ENCODE data around the gene CAMK2D.

The CAMK2D gene

GRCh38 chr4:113614414-113614813 lies 147.1 kb downstream of the CAMK2D start:
- Histone ChIP-seq H3K4me1 (ENCODE audit: insufficient read depth, low read length) (no peaks in the 10 kb centered on the region), H3K27ac (ENCODE audit: low read length) (no peak overlapping the region), H3K36me3 (ENCODE audit: insufficient read depth, low read length) (no peaks in the 10 kb centered on the region), H4K20me1 (ENCODE audit: insufficient read depth, low read length) (no peaks in the 10 kb centered on the region), H3K79me2 (ENCODE audit: insufficient read depth, low read length) (no peaks in the 10 kb centered on the region), H3K4me2 (ENCODE audit: insufficient read depth, low read length) (no peak overlapping the region), H2AFZ (ENCODE audit: low read depth, low read length) (no peak overlapping the region), H3K27me3 (ENCODE audit: insufficient read depth, low read length, poor library complexity) (no peaks in the 10 kb centered on the region), H3K9me3 (ENCODE audit: insufficient read depth, low read length, severe bottlenecking) (no peaks in the 10 kb centered on the region), H3K9ac (ENCODE audit: low read depth, low read length) (no peak overlapping the region), H3K4me3 (ENCODE audit: low read depth in 1 of 2, low read length in 2 of 2) (no peak overlapping the region)
- no peak for DNase-seq
- no peak for ATAC-seq (ENCODE audit: insufficient read depth, low read depth)
- no peak for TF ChIP-seq CTCF (IDR thresholded peaks at IDR 0.05; ENCODE audit: borderline replicate concordance, extremely low read depth, low read length, poor library complexity, severe bottlenecking)
- TF ChIP-seq EZH2 (IDR thresholded peaks at IDR 0.05; ENCODE audit: borderline replicate concordance, low read depth, low read length, severe bottlenecking) = no peak

GRCh38 chr4:113613503-113613902 lies 148.0 kb downstream of the CAMK2D start:
- H2AFZ ChIP-seq (ENCODE audit: low read depth, low read length) = no peak overlapping the region
- H3K36me3 ChIP-seq (ENCODE audit: insufficient read depth, low read length) = no peaks in the 10 kb centered on the region
- DNase-seq = no peak
- H3K9me3 ChIP-seq (ENCODE audit: insufficient read depth, low read length, severe bottlenecking) = no peaks in the 10 kb centered on the region
- no peaks in the 10 kb centered on the region for H3K79me2 ChIP-seq (ENCODE audit: insufficient read depth, low read length)
- H4K20me1 ChIP-seq (ENCODE audit: insufficient read depth, low read length) = no peaks in the 10 kb centered on the region
- no peaks in the 10 kb centered on the region for H3K27me3 ChIP-seq (ENCODE audit: insufficient read depth, low read length, poor library complexity)
- no peak for TF ChIP-seq EZH2 (IDR thresholded peaks at IDR 0.05; ENCODE audit: borderline replicate concordance, low read depth, low read length, severe bottlenecking)
- TF ChIP-seq CTCF (IDR thresholded peaks at IDR 0.05; ENCODE audit: borderline replicate concordance, extremely low read depth, low read length, poor library complexity, severe bottlenecking) = no peak
- H3K9ac ChIP-seq (ENCODE audit: low read depth, low read length) = no peak overlapping the region
- H3K4me3 ChIP-seq (ENCODE audit: low read depth in 1 of 2, low read length in 2 of 2) = no peak overlapping the region
- H3K4me1 ChIP-seq (ENCODE audit: insufficient read depth, low read length) = no peaks in the 10 kb centered on the region
- no peak for ATAC-seq (ENCODE audit: insufficient read depth, low read depth)
- no peak overlapping the region for H3K4me2 ChIP-seq (ENCODE audit: insufficient read depth, low read length)
- no peak overlapping the region for H3K27ac ChIP-seq (ENCODE audit: low read length)

DNA sequence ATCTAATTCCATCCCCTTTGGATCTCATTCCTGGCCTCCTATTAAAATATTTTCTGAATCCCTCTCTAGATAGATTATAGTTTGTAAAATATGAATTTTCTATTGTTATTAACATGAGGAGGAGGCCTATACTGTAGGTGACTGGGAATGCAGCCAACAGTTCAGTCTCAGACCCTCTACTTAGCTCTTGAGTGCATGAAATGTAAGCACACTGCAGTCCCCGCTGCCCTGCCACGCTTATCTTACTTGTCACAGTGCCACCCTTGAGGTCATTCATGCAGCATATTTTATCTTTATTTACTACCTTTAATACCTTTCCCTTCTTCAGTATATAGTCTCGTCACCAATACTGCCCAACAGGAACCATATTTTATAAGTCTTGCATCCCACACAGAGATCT lies 151.0 kb downstream of the CAMK2D start:
- H3K4me2 ChIP-seq (ENCODE audit: insufficient read depth, low read length) = no peak overlapping the region
- no peaks in the 10 kb centered on the region for H4K20me1 ChIP-seq (ENCODE audit: insufficient read depth, low read length)
- H3K27me3 ChIP-seq (ENCODE audit: insufficient read depth, low read length, poor library complexity) = no peaks in the 10 kb centered on the region
- DNase-seq = no peak
- H3K9me3 ChIP-seq (ENCODE audit: insufficient read depth, low read length, severe bottlenecking) = no peaks in the 10 kb centered on the region
- TF ChIP-seq EZH2 (IDR thresholded peaks at IDR 0.05; ENCODE audit: borderline replicate concordance, low read depth, low read length, severe bottlenecking) = no peak
- TF ChIP-seq CTCF (IDR thresholded peaks at IDR 0.05; ENCODE audit: borderline replicate concordance, extremely low read depth, low read length, poor library complexity, severe bottlenecking) = no peak
- no peaks in the 10 kb centered on the region for H3K79me2 ChIP-seq (ENCODE audit: insufficient read depth, low read length)
- no peaks in the 10 kb centered on the region for H3K4me1 ChIP-seq (ENCODE audit: insufficient read depth, low read length)
- H3K4me3 ChIP-seq (ENCODE audit: low read depth in 1 of 2, low read length in 2 of 2) = no peak overlapping the region
- no peak overlapping the region for H3K9ac ChIP-seq (ENCODE audit: low read depth, low read length)
- no peaks in the 10 kb centered on the region for H3K36me3 ChIP-seq (ENCODE audit: insufficient read depth, low read length)
- no peak overlapping the region for H2AFZ ChIP-seq (ENCODE audit: low read depth, low read length)
- no peak for ATAC-seq (ENCODE audit: insufficient read depth, low read depth)
- H3K27ac ChIP-seq (ENCODE audit: low read length) = no peak overlapping the region

DNA sequence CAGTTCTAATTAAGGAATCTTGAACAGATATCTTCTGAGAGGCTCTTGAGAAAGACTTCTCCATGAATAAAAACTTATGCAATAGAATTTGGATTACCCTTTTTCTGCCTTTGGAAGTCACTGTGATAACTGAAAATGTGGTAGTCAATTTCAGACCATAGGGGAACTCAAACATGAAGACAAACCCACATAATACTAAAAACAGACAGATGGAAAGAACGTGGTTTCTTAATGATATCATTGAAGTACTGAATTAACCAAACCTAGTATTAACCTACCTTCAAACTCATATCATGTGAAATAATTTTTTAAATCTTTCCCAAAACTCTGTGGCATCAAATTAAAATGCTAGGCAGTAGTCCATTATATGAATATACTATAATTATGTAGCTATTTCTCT lies 153.5 kb downstream of the CAMK2D start:
- no peak overlapping the region for H3K4me3 ChIP-seq (ENCODE audit: low read depth in 1 of 2, low read length in 2 of 2)
- H3K4me2 ChIP-seq (ENCODE audit: insufficient read depth, low read length) = no peak overlapping the region
- TF ChIP-seq EZH2 (IDR thresholded peaks at IDR 0.05; ENCODE audit: borderline replicate concordance, low read depth, low read length, severe bottlenecking) (no peak), CTCF (IDR thresholded peaks at IDR 0.05; ENCODE audit: borderline replicate concordance, extremely low read depth, low read length, poor library complexity, severe bottlenecking) (no peak)
- H2AFZ ChIP-seq (ENCODE audit: low read depth, low read length) = no peak overlapping the region
- H3K27ac ChIP-seq (ENCODE audit: low read length) = no peak overlapping the region
- H3K9ac ChIP-seq (ENCODE audit: low read depth, low read length) = no peak overlapping the region
- H4K20me1 ChIP-seq (ENCODE audit: insufficient read depth, low read length) = no peaks in the 10 kb centered on the region
- no peaks in the 10 kb centered on the region for H3K36me3 ChIP-seq (ENCODE audit: insufficient read depth, low read length)
- ATAC-seq (ENCODE audit: insufficient read depth, low read depth) (no peak), DNase-seq (no peak)
- no peaks in the 10 kb centered on the region for H3K9me3 ChIP-seq (ENCODE audit: insufficient read depth, low read length, severe bottlenecking)
- H3K27me3 ChIP-seq (ENCODE audit: insufficient read depth, low read length, poor library complexity) = no peaks in the 10 kb centered on the region
- no peaks in the 10 kb centered on the region for H3K4me1 ChIP-seq (ENCODE audit: insufficient read depth, low read length)
- H3K79me2 ChIP-seq (ENCODE audit: insufficient read depth, low read length) = no peaks in the 10 kb centered on the region

All from DND-41 (cell line).